Keratinocyte (primary cell): ENCODE results near the gene NR5A1. TPM values are rescaled to one million over a fixed set of nuclear protein-coding genes. Genes with fewer than 3 reads are reported as not detected.

Experiments used
- DNase-seq: peaks from one replicate; pipeline ENCODE4 v3.0.0-alpha.2; 2011; ENCODE audit warnings: low read depth, missing footprints, low spot score
- FAIRE-seq: peaks from 2 replicates; lab custom pipeline; 2011; peaks lifted over from hg19 to GRCh38; lab: Jason Lieb, UNC
- H2AFZ ChIP-seq: 2 replicates; pipeline ENCODE4 v1.6.0; 2012; ENCODE audit warnings: low read length, control low read depth, inconsistent platforms; ENCODE audit not compliant: control insufficient read depth
- H3K27ac ChIP-seq: 2 replicates; pipeline ENCODE4 v1.5.1; 2011; ENCODE audit warnings: low read length; ENCODE audit not compliant: control insufficient read depth, insufficient read depth
- H3K27me3 ChIP-seq: 3 replicates; pipeline ENCODE4 v1.6.0; 2011; ENCODE audit warnings: low read length; ENCODE audit not compliant: control insufficient read depth, insufficient read depth; ENCODE audit errors: extremely low read depth
- H3K36me3 ChIP-seq, 2 experiments: 2 replicates in 1 of 2; 3 replicates in 1 of 2; pipeline ENCODE4 v1.5.1; 2011; ENCODE audit warnings: low read length in 2 of 2, mild to moderate bottlenecking in 1 of 2; ENCODE audit not compliant: control insufficient read depth in 2 of 2, insufficient read depth in 2 of 2; ENCODE audit errors: extremely low read depth in 1 of 2
- H3K4me1 ChIP-seq: 3 replicates; pipeline ENCODE4 v1.5.1; 2011; ENCODE audit warnings: low read length; ENCODE audit not compliant: control insufficient read depth, insufficient read depth; ENCODE audit errors: extremely low read depth
- H3K4me2 ChIP-seq: 3 replicates; pipeline ENCODE4 v1.6.0; 2011; ENCODE audit warnings: low read depth, low read length; ENCODE audit not compliant: control insufficient read depth, insufficient read depth; ENCODE audit errors: extremely low read depth
- H3K4me3 ChIP-seq, 3 experiments: fragments of 200-600 bp in 1 of 3; sonication (generic) in 1 of 3; 2 replicates in 2 of 3; 3 replicates in 1 of 3; pipeline ENCODE4 v1.5.1; 2011 to 2016; ENCODE audit warnings: low read length in 3 of 3, mild to moderate bottlenecking in 3 of 3, control low read depth in 2 of 3, inconsistent platforms in 1 of 3, low read depth in 1 of 3, mixed read lengths in 1 of 3, mixed run types in 1 of 3, moderate library complexity in 1 of 3; ENCODE audit not compliant: control insufficient read depth in 2 of 3, insufficient read depth in 2 of 3; ENCODE audit errors: extremely low read depth in 1 of 3
- H3K79me2 ChIP-seq: 2 replicates; pipeline ENCODE4 v1.6.0; 2012; ENCODE audit warnings: low read length; ENCODE audit not compliant: control insufficient read depth, insufficient read depth
- H3K9ac ChIP-seq: 3 replicates; pipeline ENCODE4 v1.6.0; 2011; ENCODE audit warnings: low read length; ENCODE audit not compliant: control insufficient read depth, insufficient read depth; ENCODE audit errors: extremely low read depth
- H3K9me1 ChIP-seq: 3 replicates; pipeline ENCODE4 v1.6.0; 2011; ENCODE audit warnings: low read length; ENCODE audit not compliant: control insufficient read depth, insufficient read depth; ENCODE audit errors: extremely low read depth
- H3K9me3 ChIP-seq: 2 replicates; pipeline ENCODE4 v1.5.1; 2012; ENCODE audit warnings: low read depth, low read length; ENCODE audit not compliant: control insufficient read depth
- H4K20me1 ChIP-seq: 3 replicates; pipeline ENCODE4 v1.6.0; 2011; ENCODE audit warnings: low read length; ENCODE audit not compliant: control insufficient read depth, insufficient read depth; ENCODE audit errors: extremely low read depth
- CTCF ChIP-seq, 3 experiments: IDR thresholded peaks in 1 of 3; conservative IDR thresholded peaks in 1 of 3; optimal IDR thresholded peaks in 1 of 3; 2 replicates in 2 of 3; 3 replicates in 1 of 3; pipeline versions ENCODE3 to v1.5.1; 2011; ENCODE audit warnings: low read length in 3 of 3, mild to moderate bottlenecking in 3 of 3, moderate library complexity in 2 of 3, control low read depth in 1 of 3, inconsistent platforms in 1 of 3; ENCODE audit not compliant: insufficient read depth in 2 of 3; ENCODE audit errors: extremely low read depth in 1 of 3
- EZH2 ChIP-seq: IDR thresholded peaks from one replicate; pipeline ENCODE4 v1.6.1; 2012; ENCODE audit warnings: inconsistent platforms, mild to moderate bottlenecking, low read length, moderate library complexity
- dilution Hi-C: fragments of 300-500 bp; cut with MboI; formaldehyde crosslinking; loops from one replicate; pipeline ENCODE4 v1.7.0; 2020; ENCODE audit warnings: low sequenced_read_pairs; ENCODE audit not compliant: extremely low pct_ligation_motif_present
- polyA plus RNA-seq, 5 experiments: library from polyadenylated mRNA; depleted of rRNA in 3 of 5; stranded (reverse) in 3 of 5; stranded (forward) in 1 of 5; unstranded in 1 of 5; fragments of >200 nt; gene quantifications; 1 replicate in 1 of 5; 2 replicates in 3 of 5; 3 replicates in 1 of 5; pipeline versions ENCODE4 v1.2.1 to v1.2.3, GENCODE V29; 2011 to 2012; ENCODE audit warnings: missing spikeins in 2 of 5, low read depth in 1 of 5, low replicate concordance in 1 of 5

NR5A1 gene
- polyA plus RNA-seq, 1 donor (not counting 4 experiments of a cell fraction or from before 2014, with no cell fraction given), result not detected

DNA sequence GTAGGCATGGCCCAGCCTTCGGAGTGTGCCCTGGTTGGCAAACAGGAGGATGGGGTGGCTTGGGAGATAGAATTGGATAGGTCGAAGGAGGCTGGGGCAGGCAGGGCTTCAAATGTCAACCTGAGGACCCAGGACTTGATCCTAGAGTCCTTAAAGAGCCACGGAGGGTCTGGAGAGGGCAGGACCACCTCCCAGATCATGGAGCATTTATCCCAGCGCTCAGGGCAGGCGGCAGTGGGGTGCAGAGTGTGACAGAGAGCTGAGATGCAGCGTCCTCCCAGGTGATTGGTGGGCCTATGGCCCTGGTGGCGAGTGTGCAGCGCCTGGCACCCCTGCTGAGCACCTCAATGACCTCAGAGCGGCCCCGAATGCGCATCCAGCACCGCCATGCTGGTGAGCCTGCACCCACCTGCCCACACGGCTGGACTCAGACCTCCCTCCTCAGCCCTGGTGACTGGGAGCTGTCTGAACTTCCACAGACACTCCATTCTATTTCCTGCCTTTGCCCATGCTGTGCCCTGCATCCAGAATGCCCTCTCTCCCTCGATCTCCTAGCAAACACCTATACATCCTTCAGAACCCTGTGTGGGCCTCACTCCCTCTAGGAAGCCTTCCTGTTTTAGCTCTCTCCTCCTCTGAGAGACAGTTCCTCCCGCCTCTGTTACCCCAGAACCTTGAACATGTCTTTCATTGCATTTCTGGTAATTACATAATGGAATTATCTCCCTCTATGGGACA is 50.7 kb downstream of the NR5A1 start:
- Histone ChIP-seq H3K4me2 (no peak overlapping the region), H3K9me3 (peaks cover 3% of the 10 kb centered on the region), H3K4me3 (no peak overlapping the region), H3K27ac (no peak overlapping the region), H3K9ac (no peak overlapping the region), H3K4me1 (no peaks in the 10 kb centered on the region), H4K20me1 (no peaks in the 10 kb centered on the region), H3K27me3 (peaks cover 7% of the 10 kb centered on the region), H3K9me1 (no peaks in the 10 kb centered on the region), H2AFZ (no peak overlapping the region), H3K36me3 (no peaks in the 10 kb centered on the region), H3K79me2 (no peaks in the 10 kb centered on the region)
- dilution Hi-C loops, result no loop called here
- DNase-seq (no peak), FAIRE-seq (no peak)
- no peak for TF ChIP-seq CTCF (optimal IDR thresholded peaks at IDR 0.05 in 1 of 3, IDR thresholded peaks at IDR 0.05 in 1 of 3, conservative IDR thresholded peaks at IDR 0.05 in 1 of 3; ENCODE audit: extremely low read depth in 1 of 3, insufficient read depth in 2 of 3, low read length in 3 of 3)

DNA sequence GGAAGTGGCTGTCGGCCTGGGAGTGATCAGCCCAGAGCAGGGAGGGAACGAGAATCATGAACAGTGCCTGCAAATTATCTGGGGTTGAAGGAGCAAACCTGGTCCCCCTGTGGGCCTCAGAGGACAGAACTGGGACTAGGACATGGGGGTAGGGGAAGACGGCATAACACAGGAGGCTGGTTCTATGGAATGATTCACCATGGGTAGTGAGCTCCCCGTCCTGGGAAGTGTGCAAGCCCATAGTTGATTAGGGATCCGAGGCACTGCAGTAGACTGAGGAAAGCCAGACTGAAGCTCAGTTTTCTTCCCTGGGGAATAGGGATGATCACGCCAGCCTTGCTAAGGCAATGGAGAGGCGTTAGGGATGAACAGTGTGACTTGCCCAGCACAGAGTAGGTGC is 51.4 kb downstream of the NR5A1 start:
- no peaks in the 10 kb centered on the region for H3K36me3 ChIP-seq

More for the DNA sequence above, 51.4 kb downstream of the NR5A1 start:
- Histone ChIP-seq H3K27me3 (peaks cover 11% of the 10 kb centered on the region), H3K9me3 (peaks cover 3% of the 10 kb centered on the region), H3K4me3 (no peak overlapping the region), H3K27ac (no peak overlapping the region), H3K79me2 (no peaks in the 10 kb centered on the region), H3K9ac (no peak overlapping the region), H3K4me1 (peaks cover 1% of the 10 kb centered on the region), H4K20me1 (no peaks in the 10 kb centered on the region), H3K9me1 (no peaks in the 10 kb centered on the region), H3K4me2 (no peak overlapping the region), H2AFZ (no peak overlapping the region)
- TF ChIP-seq EZH2, result no peak
- TF ChIP-seq CTCF (optimal IDR thresholded peaks at IDR 0.05 in 1 of 3, IDR thresholded peaks at IDR 0.05 in 1 of 3, conservative IDR thresholded peaks at IDR 0.05 in 1 of 3; ENCODE audit: extremely low read depth in 1 of 3, insufficient read depth in 2 of 3, low read length in 3 of 3), result no peak
- dilution Hi-C loops, result no loop called here
- FAIRE-seq, result no peak
- DNase-seq, result no peak
